HEK293T (cell line): ENCODE data around the gene TXK.

Experiments used
- ARNT ChIP-seq: fragments of 450-650 bp; IDR thresholded peaks from 2 replicates; pipeline ENCODE4 v1.6.1; 2017; ENCODE audit warnings: mild to moderate bottlenecking
- CTBP1 ChIP-seq: fragments of 450-650 bp; IDR thresholded peaks from 2 replicates; pipeline ENCODE4 v1.6.1; 2016; ENCODE audit warnings: borderline replicate concordance
- ELF4 ChIP-seq: fragments of 450-650 bp; IDR thresholded peaks from 2 replicates; pipeline ENCODE4 v1.6.1; 2017; ENCODE audit warnings: antibody characterized with exemption
- FOXK2 ChIP-seq: fragments of 450-650 bp; IDR thresholded peaks from 2 replicates; pipeline ENCODE4 v1.6.1; 2016; ENCODE audit warnings: mild to moderate bottlenecking
- FOXM1 ChIP-seq: fragments of 450-650 bp; IDR thresholded peaks from 2 replicates; pipeline ENCODE4 v1.6.1; 2017; ENCODE audit warnings: mild to moderate bottlenecking, borderline replicate concordance
- SP1 ChIP-seq: fragments of 450-650 bp; IDR thresholded peaks from 2 replicates; pipeline ENCODE4 v1.6.1; 2017
- TARDBP ChIP-seq: fragments of 450-650 bp; IDR thresholded peaks from 2 replicates; pipeline ENCODE4 v1.6.1; 2016

GRCh38 chr4:48058617-48059530, 75.2 kb downstream of the TXK start:
- TF ChIP-seq TARDBP, result no peak
- TF ChIP-seq ARNT, result no peak
- TF ChIP-seq ELF4, result no peak
- TF ChIP-seq FOXM1, result no peak
- no peak for TF ChIP-seq CTBP1
- TF ChIP-seq SP1, result no peak
- no peak for TF ChIP-seq FOXK2
